ENCODE data around the gene CCNJ. TPM values are rescaled to one million over a fixed set of nuclear protein-coding genes. Genes with fewer than 3 reads are reported as not detected.

Gene CCNJ
- total and polyA plus RNA-seq, 2 of the 13 experiments (the other 11 are each of a cell fraction or from before 2014, with no cell fraction given), result 14.1 to 21.5 TPM

DNA sequence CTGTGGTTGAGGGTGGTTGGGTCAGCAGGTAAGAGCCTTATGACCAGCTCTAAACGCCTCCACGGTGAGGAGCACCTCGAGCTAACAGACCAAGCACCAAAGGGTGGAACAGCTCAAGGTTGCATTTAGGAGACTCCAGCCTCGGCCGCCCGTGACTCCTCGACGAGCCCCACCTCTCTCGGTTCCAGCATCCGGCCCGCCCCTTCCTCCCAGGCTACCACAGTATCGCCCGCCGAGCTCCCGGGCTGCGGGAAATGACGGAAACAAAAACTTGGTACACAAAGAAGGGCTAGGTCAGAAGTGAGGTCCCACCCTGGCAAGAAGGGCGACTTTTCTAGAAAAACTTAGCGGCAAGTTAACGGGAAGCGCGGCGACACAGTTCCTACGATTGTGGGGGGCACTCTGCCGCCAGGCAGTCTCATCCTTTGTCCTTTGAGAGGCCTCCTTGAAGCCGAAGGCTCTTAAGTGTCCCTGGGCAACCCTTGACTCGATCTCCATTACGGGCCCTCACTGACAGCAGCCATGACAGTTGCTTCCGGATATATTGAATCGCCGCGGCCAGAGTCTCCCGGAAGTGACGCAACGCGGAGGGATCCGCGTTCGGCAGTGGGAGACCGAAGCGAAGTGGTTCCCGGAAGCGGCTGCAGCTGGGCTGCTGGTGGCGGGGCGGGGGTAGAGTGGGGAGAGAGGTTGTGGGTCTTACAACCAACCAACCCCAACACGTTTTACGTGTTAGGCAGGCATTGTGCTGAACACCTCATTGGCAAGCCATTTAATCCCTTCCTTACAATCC, 46.5 kb downstream of the CCNJ start (continued):
- TF ChIP-seq, protein P1, sequence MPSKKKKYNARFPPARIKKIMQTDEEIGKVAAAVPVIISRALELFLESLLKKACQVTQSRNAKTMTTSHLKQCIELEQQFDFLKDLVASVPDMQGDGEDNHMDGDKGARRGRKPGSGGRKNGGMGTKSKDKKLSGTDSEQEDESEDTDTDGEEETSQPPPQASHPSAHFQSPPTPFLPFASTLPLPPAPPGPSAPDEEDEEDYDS (CRISPR knock-in tag; IDR thresholded peaks at IDR 0.05), result peak; percentile 69
- TF ChIP-seq HOXD1 (CRISPR knock-in tag; IDR thresholded peaks at IDR 0.05) (no peak), PRMT3 (CRISPR knock-in tag; IDR thresholded peaks at IDR 0.05; ENCODE audit: borderline replicate concordance, low read depth) (no peak), ZNF431 (CRISPR knock-in tag; IDR thresholded peaks at IDR 0.05; ENCODE audit: borderline replicate concordance, low read depth) (peak; percentile 70; the same call in 1 of the 2 replicates), ZNF180 (CRISPR knock-in tag; IDR thresholded peaks at IDR 0.05; ENCODE audit: borderline replicate concordance, low read depth) (no peak), TMF1 (CRISPR knock-in tag; IDR thresholded peaks at IDR 0.05; ENCODE audit: low read depth) (no peak), TARDBP (CRISPR knock-in tag; IDR thresholded peaks at IDR 0.05) (0 out of 2 replicates have a peak, but pooled peaks have one; percentile 43), RFX5 (IDR thresholded peaks at IDR 0.05; ENCODE audit: low read depth, low read length) (no peak), GLI4 (CRISPR knock-in tag; IDR thresholded peaks at IDR 0.05; ENCODE audit: borderline replicate concordance) (no peak), SYNCRIP (IDR thresholded peaks at IDR 0.05; ENCODE audit: insufficient read depth, low read depth, low read length) (no peak), POLR2A (IDR thresholded peaks at IDR 0.05; ENCODE audit: insufficient read depth in 1 of 2, low read depth in 2 of 2, low read length in 2 of 2) (peak; percentile 71 to 78), SIN3A (IDR thresholded peaks at IDR 0.05; ENCODE audit: borderline replicate concordance, low read depth, low read length) (peak; percentile 88), TCF12 (IDR thresholded peaks at IDR 0.05) (no peak), TCF12 (CRISPR knock-in tag; IDR thresholded peaks at IDR 0.05) (peak; percentile 74; the same call in 1 of the 2 replicates), ZNF160 (CRISPR knock-in tag; IDR thresholded peaks at IDR 0.05) (no peak; the same call in 1 of the 2 replicates), MIER3 (CRISPR knock-in tag; IDR thresholded peaks at IDR 0.05; ENCODE audit: borderline replicate concordance) (peak; percentile 45; the same call in 1 of the 2 replicates), ZNF432 (CRISPR knock-in tag; IDR thresholded peaks at IDR 0.05; ENCODE audit: borderline replicate concordance) (no peak), RBAK (CRISPR knock-in tag; IDR thresholded peaks at IDR 0.05) (no peak), SIN3B (IDR thresholded peaks at IDR 0.05; ENCODE audit: low read length) (peak; percentile 82; the same call in 1 of the 2 replicates), CENPT (CRISPR knock-in tag; IDR thresholded peaks at IDR 0.05; ENCODE audit: low read depth) (no peak), ZNF547 (CRISPR knock-in tag; IDR thresholded peaks at IDR 0.05) (peak; percentile 83; the same call in 1 of the 2 replicates), ZNF790 (CRISPR knock-in tag; IDR thresholded peaks at IDR 0.05; ENCODE audit: borderline replicate concordance) (peak; percentile 67; the same call in 1 of the 2 replicates), ZNF329 (CRISPR knock-in tag; IDR thresholded peaks at IDR 0.05; ENCODE audit: low read depth) (no peak), TOPORS (CRISPR knock-in tag; IDR thresholded peaks at IDR 0.05) (no peak), PHB2 (IDR thresholded peaks at IDR 0.05; ENCODE audit: partially characterized antibody) (no peak)
- TF ChIP-seq, protein P2, sequence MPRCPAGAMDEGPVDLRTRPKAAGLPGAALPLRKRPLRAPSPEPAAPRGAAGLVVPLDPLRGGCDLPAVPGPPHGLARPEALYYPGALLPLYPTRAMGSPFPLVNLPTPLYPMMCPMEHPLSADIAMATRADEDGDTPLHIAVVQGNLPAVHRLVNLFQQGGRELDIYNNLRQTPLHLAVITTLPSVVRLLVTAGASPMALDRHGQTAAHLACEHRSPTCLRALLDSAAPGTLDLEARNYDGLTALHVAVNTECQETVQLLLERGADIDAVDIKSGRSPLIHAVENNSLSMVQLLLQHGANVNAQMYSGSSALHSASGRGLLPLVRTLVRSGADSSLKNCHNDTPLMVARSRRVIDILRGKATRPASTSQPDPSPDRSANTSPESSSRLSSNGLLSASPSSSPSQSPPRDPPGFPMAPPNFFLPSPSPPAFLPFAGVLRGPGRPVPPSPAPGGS (CRISPR knock-in tag; IDR thresholded peaks at IDR 0.05), result no peak
- TF ChIP-seq, protein P3, sequence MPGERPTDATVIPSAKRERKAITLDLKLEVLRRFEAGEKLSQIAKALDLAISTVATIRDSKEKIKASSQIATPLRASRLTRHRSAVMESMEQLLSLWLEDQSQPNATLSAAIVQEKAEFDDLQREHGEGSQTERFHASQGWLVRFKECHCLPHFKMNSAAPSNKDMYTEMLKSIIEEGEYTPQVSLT (CRISPR knock-in tag; IDR thresholded peaks at IDR 0.05; ENCODE audit: borderline replicate concordance, low read depth), result no peak
- TF ChIP-seq, protein P4, sequence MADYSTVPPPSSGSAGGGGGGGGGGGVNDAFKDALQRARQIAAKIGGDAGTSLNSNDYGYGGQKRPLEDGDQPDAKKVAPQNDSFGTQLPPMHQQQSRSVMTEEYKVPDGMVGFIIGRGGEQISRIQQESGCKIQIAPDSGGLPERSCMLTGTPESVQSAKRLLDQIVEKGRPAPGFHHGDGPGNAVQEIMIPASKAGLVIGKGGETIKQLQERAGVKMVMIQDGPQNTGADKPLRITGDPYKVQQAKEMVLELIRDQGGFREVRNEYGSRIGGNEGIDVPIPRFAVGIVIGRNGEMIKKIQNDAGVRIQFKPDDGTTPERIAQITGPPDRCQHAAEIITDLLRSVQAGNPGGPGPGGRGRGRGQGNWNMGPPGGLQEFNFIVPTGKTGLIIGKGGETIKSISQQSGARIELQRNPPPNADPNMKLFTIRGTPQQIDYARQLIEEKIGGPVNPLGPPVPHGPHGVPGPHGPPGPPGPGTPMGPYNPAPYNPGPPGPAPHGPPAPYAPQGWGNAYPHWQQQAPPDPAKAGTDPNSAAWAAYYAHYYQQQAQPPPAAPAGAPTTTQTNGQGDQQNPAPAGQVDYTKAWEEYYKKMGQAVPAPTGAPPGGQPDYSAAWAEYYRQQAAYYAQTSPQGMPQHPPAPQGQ (CRISPR knock-in tag; IDR thresholded peaks at IDR 0.05; ENCODE audit: borderline replicate concordance), result no peak

All from HepG2 (cell line).